GM12892 (cell line): ENCODE results near the gene RPL10A.

Source experiments
- DNase-seq: peaks from one replicate; pipeline ENCODE4 v3.0.0; 2011; ENCODE audit not compliant: insufficient read length
- FAIRE-seq: peaks from 2 replicates; lab custom pipeline; 2011; peaks lifted over from hg19 to GRCh38; lab: Jason Lieb, UNC
- POLR2A ChIP-seq: IDR thresholded peaks from 2 replicates; pipeline ENCODE4 v1.6.1; 2011; ENCODE audit warnings: low read depth, low read length, control low read depth
- POLR2AphosphoS5 ChIP-seq: IDR thresholded peaks from 2 replicates; pipeline ENCODE4 v1.6.1; 2011; ENCODE audit warnings: low read depth, low read length, control low read depth
- TAF1 ChIP-seq: IDR thresholded peaks from 2 replicates; pipeline ENCODE4 v1.6.1; 2011; ENCODE audit warnings: low read depth, mild to moderate bottlenecking, control low read depth, low read length, borderline replicate concordance

RPL10A gene

GRCh38 chr6:35477551-35478179, 9.5 kb downstream of the RPL10A start:
- FAIRE-seq (no peak), DNase-seq (no peak)
- TF ChIP-seq TAF1 (no peak), POLR2A (no peak), POLR2AphosphoS5 (no peak)

DNA sequence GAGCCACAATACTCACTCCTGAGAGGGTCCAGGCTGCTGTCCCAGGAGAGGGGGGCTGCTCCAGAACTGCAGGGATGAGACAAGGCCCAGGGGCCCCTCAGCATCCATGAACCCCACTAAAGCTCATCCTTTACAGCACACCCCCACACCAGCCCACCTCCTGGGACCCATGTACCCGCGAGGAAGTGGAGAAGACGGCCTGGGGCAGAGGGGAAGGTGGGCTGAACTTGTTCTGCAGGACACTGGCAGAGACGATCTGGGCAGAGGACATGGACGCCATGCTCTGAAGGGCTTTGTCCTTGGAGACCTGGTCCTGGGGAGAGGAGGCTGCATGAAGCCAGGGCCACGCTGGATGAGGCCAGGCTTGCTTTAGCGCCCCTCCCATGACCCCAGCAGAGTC, 10.1 kb downstream of the RPL10A start:
- FAIRE-seq (no peak), DNase-seq (no peak)
- no peak for TF ChIP-seq POLR2AphosphoS5
- no peak for TF ChIP-seq TAF1
- TF ChIP-seq POLR2A = no peak

DNA sequence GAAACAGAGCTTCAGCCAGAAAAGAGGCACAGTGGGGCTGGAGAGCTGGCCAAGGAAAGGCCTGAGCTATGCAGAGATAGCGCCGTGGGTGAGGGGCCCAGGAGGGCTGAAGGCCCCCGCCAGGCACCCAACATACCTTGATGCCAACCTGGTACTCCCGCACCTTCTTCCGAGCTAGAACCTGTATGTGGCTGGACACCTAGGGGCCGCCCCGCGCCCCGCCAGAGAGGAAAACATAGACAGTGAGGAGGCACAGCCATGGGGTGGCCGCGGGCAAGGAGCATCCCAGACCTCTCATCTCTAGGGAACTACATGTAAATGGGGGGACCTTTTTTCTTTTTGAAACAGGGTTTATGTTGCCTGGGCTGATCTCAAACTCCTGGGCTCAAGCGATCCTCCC, 12.0 kb downstream of the RPL10A start:
- DNase-seq (no peak), FAIRE-seq (no peak)
- no peak for TF ChIP-seq TAF1

DNA sequence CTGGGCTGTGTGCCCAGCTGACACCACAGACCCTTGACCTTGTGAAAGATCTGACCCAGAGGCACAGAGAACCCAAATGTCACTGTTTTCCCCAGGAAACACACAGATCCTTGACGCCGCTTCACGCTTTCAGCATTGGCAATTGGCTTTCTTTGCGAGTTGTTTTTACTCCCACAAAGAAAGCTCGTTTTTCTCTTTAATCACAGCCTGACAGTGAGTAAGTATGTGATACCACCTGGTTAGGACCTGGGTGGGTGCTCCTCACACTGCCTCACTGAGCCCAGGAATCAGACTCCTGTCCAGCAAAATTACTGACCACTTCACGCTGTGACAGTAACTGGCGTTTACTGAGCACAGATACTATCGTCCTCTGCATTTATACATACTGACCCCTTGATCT, 13.0 kb downstream of the RPL10A start:
- FAIRE-seq (no peak), DNase-seq (no peak)
- TF ChIP-seq TAF1 (no peak), POLR2AphosphoS5 (no peak), POLR2A (no peak)

- TF ChIP-seq POLR2AphosphoS5 = no peak
- no peak for TF ChIP-seq TAF1
- no peak for DNase-seq
- FAIRE-seq = no peak
Observed at GRCh38 chr6:35483062-35483461, 14.9 kb downstream of the RPL10A start.

DNA sequence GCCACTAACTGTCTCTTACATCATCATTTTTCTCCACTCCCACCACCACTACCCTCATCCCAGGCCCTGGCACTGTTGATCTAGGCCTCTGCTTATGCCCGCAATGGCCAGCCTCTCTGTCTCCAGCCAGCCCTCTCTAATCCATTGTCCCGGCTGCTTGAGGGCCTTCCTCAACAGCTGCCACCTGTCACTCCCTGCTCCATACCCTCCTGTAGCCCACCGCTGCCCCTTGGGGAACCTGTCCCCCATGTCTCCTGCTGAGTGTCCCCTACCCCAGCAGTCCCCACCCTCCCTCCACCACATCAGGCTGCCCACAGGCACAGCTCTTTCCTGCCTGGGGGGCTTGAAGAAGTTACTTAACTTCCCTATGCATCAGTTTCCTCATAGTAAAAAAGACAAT, 15.3 kb downstream of the RPL10A start:
- no peak for FAIRE-seq
- no peak for DNase-seq
- no peak for TF ChIP-seq POLR2A
- no peak for TF ChIP-seq TAF1
- TF ChIP-seq POLR2AphosphoS5 = no peak

- no peak for DNase-seq
- no peak for FAIRE-seq
- TF ChIP-seq TAF1 (no peak), POLR2A (no peak), POLR2AphosphoS5 (no peak)
Observed at GRCh38 chr6:35483893-35484645, 15.9 kb downstream of the RPL10A start.

DNA sequence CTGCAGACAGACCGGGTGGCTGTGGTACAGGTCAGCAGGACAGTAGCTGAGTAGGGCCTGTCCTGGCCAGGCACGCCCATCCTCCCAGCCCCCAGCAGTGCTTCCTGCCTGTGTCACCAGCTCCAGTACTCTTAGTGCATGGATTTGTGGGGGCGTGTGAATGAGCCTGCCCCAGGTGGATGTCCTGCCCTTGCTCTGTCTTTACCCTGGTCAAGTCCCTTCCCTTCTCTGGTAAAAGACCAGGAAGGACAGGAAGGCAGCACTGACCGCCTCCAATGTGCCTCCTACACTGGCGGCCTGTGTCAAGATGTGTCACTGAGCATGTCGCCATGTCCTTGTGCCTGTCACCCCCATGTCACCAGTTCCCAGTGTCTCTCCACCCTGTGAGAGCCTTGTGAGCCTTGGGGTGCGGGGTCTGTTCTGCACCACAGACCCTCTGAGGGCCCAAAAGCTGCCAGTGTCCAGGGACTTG, 16.8 kb downstream of the RPL10A start:
- no peak for TF ChIP-seq TAF1
- TF ChIP-seq POLR2AphosphoS5 = no peak
- TF ChIP-seq POLR2A = no peak
- FAIRE-seq = no peak
- no peak for DNase-seq

DNA sequence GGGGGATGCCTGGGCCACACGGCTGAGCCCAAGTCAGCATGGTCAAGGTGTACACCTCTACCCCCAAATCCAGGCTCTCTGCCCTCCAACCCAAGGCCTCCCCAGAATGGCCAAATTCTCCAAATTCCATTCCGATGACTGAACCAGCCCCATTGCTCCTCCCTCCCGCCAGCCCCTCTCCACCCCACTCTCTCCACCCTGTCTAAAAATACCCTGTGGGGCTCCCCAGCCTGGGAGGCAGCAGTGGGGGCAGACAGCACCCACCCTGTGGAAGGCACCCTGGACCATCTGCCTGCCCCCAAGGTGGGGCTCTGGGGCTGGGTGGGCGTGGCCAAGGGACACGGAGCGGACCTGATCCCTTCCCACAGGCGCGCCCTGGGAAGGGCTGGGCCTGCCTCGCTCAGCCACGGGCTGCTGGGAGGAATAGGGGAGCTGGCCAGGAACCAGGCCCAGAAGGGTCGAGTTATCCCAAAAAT, 17.2 kb downstream of the RPL10A start:
- DNase-seq = no peak
- TF ChIP-seq POLR2A (no peak), TAF1 (no peak), POLR2AphosphoS5 (no peak)
- no peak for FAIRE-seq

DNA sequence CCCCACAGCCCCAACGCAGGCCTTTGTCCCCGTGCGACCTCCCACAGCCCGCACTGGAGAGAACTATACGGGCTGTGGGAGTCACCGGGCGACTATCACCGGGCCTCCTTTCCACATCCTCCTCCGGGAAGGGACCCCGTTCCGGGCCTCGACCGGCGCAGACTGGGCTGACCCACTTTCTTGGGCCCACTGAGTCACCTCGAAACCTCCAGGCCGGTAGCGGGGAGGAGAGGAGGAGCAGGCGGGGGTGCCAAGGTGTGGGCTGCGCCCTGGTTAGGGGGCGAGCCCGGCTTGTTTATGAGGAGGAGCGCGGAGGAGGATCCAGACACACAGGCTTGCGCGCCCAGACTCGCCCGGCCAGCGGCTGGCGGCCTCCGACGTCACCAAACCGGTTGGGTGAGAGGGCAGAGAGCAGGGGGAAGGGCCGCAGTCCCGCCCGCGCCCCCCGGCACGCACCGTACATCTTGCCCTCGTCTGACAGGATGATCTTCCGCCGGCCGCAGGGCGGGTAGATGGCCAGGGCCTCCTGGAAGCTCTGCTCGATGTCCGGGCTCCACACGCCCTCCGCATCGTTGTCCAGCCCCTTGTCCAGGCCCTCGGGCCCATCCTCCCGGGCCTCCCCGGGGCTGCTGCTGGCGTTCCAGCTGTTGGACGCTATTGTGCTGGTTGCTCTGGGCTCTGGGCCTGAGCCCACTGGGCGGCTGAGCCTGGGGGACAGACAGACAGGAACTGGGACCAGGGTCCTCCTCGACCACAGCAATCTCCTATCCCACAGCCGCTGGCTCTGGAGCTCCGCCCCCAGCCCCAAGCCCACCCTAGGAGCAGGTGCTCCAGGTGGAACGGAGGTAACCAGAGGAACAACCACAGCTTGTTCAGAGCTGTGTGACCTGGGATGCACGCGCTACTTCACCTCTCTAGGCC, 18.1 kb downstream of the RPL10A start:
- TF ChIP-seq POLR2AphosphoS5 (no peak), TAF1 (no peak), POLR2A (no peak)
- no peak for FAIRE-seq
- no peak for DNase-seq

GRCh38 chr6:35487658-35488516, 19.7 kb downstream of the RPL10A start:
- DNase-seq (no peak), FAIRE-seq (no peak)
- no peak for TF ChIP-seq POLR2A
- TF ChIP-seq POLR2AphosphoS5 = no peak
- no peak for TF ChIP-seq TAF1

GRCh38 chr6:35488517-35488862, 20.3 kb downstream of the RPL10A start:
- TF ChIP-seq TAF1 (no peak), POLR2AphosphoS5 (no peak), POLR2A (no peak)
- DNase-seq (no peak), FAIRE-seq (no peak)
